Activated CD4-positive, alpha-beta memory T cell treated with anti-CD3 and anti-CD28 coated beads for 36 hours (primary cell): ENCODE data around the gene AKAP7. TPM values are rescaled to one million over a fixed set of nuclear protein-coding genes. Genes with fewer than 3 reads are reported as not detected.
A peak's percentile ranks its signal among the peaks of the same experiment; 100 is the strongest.

ENCODE experiments used
- CTCF ChIA-PET: fragments of 350-600 bp; sonication (Branson Sonifier 250); formaldehyde crosslinking; loops from one replicate; lab custom pipeline; 2021; ENCODE audit warnings: antibody characterized with exemption, inconsistent platforms; lab: Charles Lee
- POLR2A ChIA-PET: fragments of 350-600 bp; sonication (Branson Sonifier 250); formaldehyde crosslinking; loops from one replicate; lab custom pipeline; 2021; ENCODE audit warnings: antibody characterized with exemption; lab: Charles Lee
- DNase-seq: peaks from one replicate; pipeline ENCODE4 v3.0.0-alpha.2; 2020
- H3K27ac Mint-ChIP-seq: one replicate; pipeline ENCODE4 v1.8.0; 2021; ENCODE audit warnings: mixed read lengths
- H3K27me3 Mint-ChIP-seq: one replicate; pipeline ENCODE4 v1.8.0; 2021; ENCODE audit warnings: mixed read lengths
- H3K36me3 Mint-ChIP-seq: one replicate; pipeline ENCODE4 v1.8.0; 2021; ENCODE audit warnings: mixed read lengths
- H3K4me1 Mint-ChIP-seq: one replicate; pipeline ENCODE4 v1.8.0; 2021; ENCODE audit warnings: low read depth, mixed read lengths
- H3K4me3 Mint-ChIP-seq: one replicate; pipeline ENCODE4 v1.8.0; 2021; ENCODE audit warnings: mild to moderate bottlenecking, mixed read lengths
- H3K9me3 Mint-ChIP-seq: one replicate; pipeline ENCODE4 v1.8.0; 2021; ENCODE audit warnings: mixed read lengths
- intact Hi-C: fragments of 100-400 bp; cut with micrococcal nuclease; formaldehyde crosslinking; loops from one replicate; pipeline ENCODE4 v1.15.1; 2023
- total RNA-seq, 2 experiments: library from RNA; stranded (reverse); gene quantifications; one replicate each; pipeline ENCODE4 v1.2.3, GENCODE V29; 2021

Gene AKAP7
- total RNA-seq, 2 experiments from 2014 or later, result 4.0 to 4.3 TPM

GRCh38 chr6:131206463-131207251 lies 71.4 kb downstream of the AKAP7 start:
- Mint-ChIP-seq H3K4me3 (no peak overlapping the region), H3K36me3 (peaks cover 8% of the 10 kb centered on the region), H3K27ac (peak overlapping the region; percentile 1), H3K27me3 (no peaks in the 10 kb centered on the region), H3K4me1 (peaks cover 53% of the 10 kb centered on the region), H3K9me3 (peaks cover 2% of the 10 kb centered on the region)
- DNase-seq, result no peak
- ChIA-PET POLR2A (interaction anchor here (0.6 kb wide), 1 partner anchor 235 kb away, joined by 3 read pairs; no protein-coding TSS in a partner anchor), CTCF (interaction anchor here (3.1 kb wide), 1 partner anchor 327 kb away, joined by 17 read pairs; no protein-coding TSS in a partner anchor)
- intact Hi-C loops, result loop anchor here (5.0 kb wide), 1 partner anchor 41 kb away; no protein-coding TSS in a partner anchor

- CTCF ChIA-PET, result no interaction called here
- DNase-seq, result no peak
- Mint-ChIP-seq H3K27me3 (no peaks in the 10 kb centered on the region), H3K9me3 (no peaks in the 10 kb centered on the region), H3K36me3 (peaks cover 8% of the 10 kb centered on the region), H3K4me1 (peaks cover 56% of the 10 kb centered on the region), H3K27ac (peak overlapping the region; percentile 58), H3K4me3 (no peak overlapping the region)
- intact Hi-C loops, result loop anchor here (5.0 kb wide), 1 partner anchor 39 kb away; no protein-coding TSS in a partner anchor
- POLR2A ChIA-PET, result no interaction called here
Measured at GRCh38 chr6:131208787-131209186, 73.5 kb downstream of the AKAP7 start.

GRCh38 chr6:131210469-131210868 lies 75.2 kb downstream of the AKAP7 start:
- Mint-ChIP-seq H3K9me3 (no peaks in the 10 kb centered on the region), H3K27me3 (no peaks in the 10 kb centered on the region), H3K4me1 (peaks cover 59% of the 10 kb centered on the region)

GRCh38 chr6:131212024-131212423 lies 76.8 kb downstream of the AKAP7 start:
- no peak overlapping the region for H3K27ac Mint-ChIP-seq
- no peaks in the 10 kb centered on the region for H3K27me3 Mint-ChIP-seq
- peaks cover 7% of the 10 kb centered on the region for H3K36me3 Mint-ChIP-seq
- intact Hi-C loops, result no loop called here
- CTCF ChIA-PET, result no interaction called here
- no peak for DNase-seq
- H3K4me3 Mint-ChIP-seq, result no peak overlapping the region
- peaks cover 54% of the 10 kb centered on the region for H3K4me1 Mint-ChIP-seq
- POLR2A ChIA-PET, result no interaction called here
- H3K9me3 Mint-ChIP-seq, result no peaks in the 10 kb centered on the region

More at GRCh38 chr6:131210469-131210868, 75.2 kb downstream of the AKAP7 start:
- Mint-ChIP-seq H3K36me3 (peaks cover 8% of the 10 kb centered on the region), H3K27ac (no peak overlapping the region), H3K4me3 (no peak overlapping the region)
- CTCF ChIA-PET, result interaction anchor here (1.3 kb wide), 1 partner anchor 11 kb away, joined by 3 read pairs; no protein-coding TSS in a partner anchor
- POLR2A ChIA-PET, result no interaction called here
- intact Hi-C loops, result no loop called here
- no peak for DNase-seq

GRCh38 chr6:131212913-131213312 lies 77.6 kb downstream of the AKAP7 start:
- DNase-seq, result no peak
- H3K36me3 Mint-ChIP-seq, result peaks cover 7% of the 10 kb centered on the region
- H3K27me3 Mint-ChIP-seq, result no peaks in the 10 kb centered on the region
- ChIA-PET POLR2A (interaction anchor here (1.3 kb wide), 1 partner anchor 14 kb away, joined by 3 read pairs; no protein-coding TSS in a partner anchor), CTCF (interaction anchor here (1.2 kb wide), 1 partner anchor 320 kb away, joined by 3 read pairs; no protein-coding TSS in a partner anchor)
- intact Hi-C loops, result no loop called here
- H3K4me3 Mint-ChIP-seq, result no peak overlapping the region
- no peaks in the 10 kb centered on the region for H3K9me3 Mint-ChIP-seq
- H3K4me1 Mint-ChIP-seq, result peaks cover 49% of the 10 kb centered on the region
- no peak overlapping the region for H3K27ac Mint-ChIP-seq

GRCh38 chr6:131213501-131213990 lies 78.3 kb downstream of the AKAP7 start:
- no peak for DNase-seq
- H3K27ac Mint-ChIP-seq, result no peak overlapping the region
- POLR2A ChIA-PET, result interaction anchor here (1.3 kb wide), 1 partner anchor 15 kb away, joined by 3 read pairs; no protein-coding TSS in a partner anchor
- H3K36me3 Mint-ChIP-seq, result peaks cover 7% of the 10 kb centered on the region
- H3K4me3 Mint-ChIP-seq, result no peak overlapping the region
- H3K4me1 Mint-ChIP-seq, result peaks cover 45% of the 10 kb centered on the region
- CTCF ChIA-PET, result interaction anchor here (1.1 to 2.0 kb wide), 3 partner anchors 14 to 319 kb away, joined by 3 to 8 read pairs (median 4); no protein-coding TSS in a partner anchor
- intact Hi-C loops, result no loop called here
- no peaks in the 10 kb centered on the region for H3K27me3 Mint-ChIP-seq
- no peaks in the 10 kb centered on the region for H3K9me3 Mint-ChIP-seq

- Mint-ChIP-seq H3K27me3 (no peaks in the 10 kb centered on the region), H3K9me3 (no peaks in the 10 kb centered on the region), H3K4me1 (peaks cover 41% of the 10 kb centered on the region), H3K36me3 (peaks cover 7% of the 10 kb centered on the region), H3K4me3 (no peak overlapping the region), H3K27ac (no peak overlapping the region)
- no peak for DNase-seq
- intact Hi-C loops, result no loop called here
- CTCF ChIA-PET, result interaction anchor here (2.0 kb wide), 1 partner anchor 15 kb away, joined by 8 read pairs; no protein-coding TSS in a partner anchor
- POLR2A ChIA-PET, result no interaction called here
Measured at GRCh38 chr6:131215219-131215618, 80.0 kb downstream of the AKAP7 start.

- DNase-seq, result no peak
- no peak overlapping the region for H3K4me3 Mint-ChIP-seq
- ChIA-PET CTCF (no interaction called here), POLR2A (no interaction called here)
- H3K27me3 Mint-ChIP-seq, result no peaks in the 10 kb centered on the region
- H3K36me3 Mint-ChIP-seq, result peaks cover 10% of the 10 kb centered on the region
- intact Hi-C loops, result no loop called here
- H3K4me1 Mint-ChIP-seq, result peaks cover 41% of the 10 kb centered on the region
- no peak overlapping the region for H3K27ac Mint-ChIP-seq
- H3K9me3 Mint-ChIP-seq, result no peaks in the 10 kb centered on the region
Measured at GRCh38 chr6:131216246-131216645, 81.0 kb downstream of the AKAP7 start.

GRCh38 chr6:131222773-131223172 lies 87.5 kb downstream of the AKAP7 start:
- ChIA-PET CTCF (no interaction called here), POLR2A (no interaction called here)
- Mint-ChIP-seq H3K9me3 (no peaks in the 10 kb centered on the region), H3K27me3 (no peaks in the 10 kb centered on the region), H3K36me3 (peaks cover 17% of the 10 kb centered on the region), H3K27ac (no peak overlapping the region), H3K4me1 (peaks cover 12% of the 10 kb centered on the region), H3K4me3 (no peak overlapping the region)
- DNase-seq, result no peak
- intact Hi-C loops, result no loop called here

GRCh38 chr6:131223416-131223815 lies 88.1 kb downstream of the AKAP7 start:
- no peak for DNase-seq
- ChIA-PET POLR2A (no interaction called here), CTCF (no interaction called here)
- no peaks in the 10 kb centered on the region for H3K9me3 Mint-ChIP-seq
- peaks cover 17% of the 10 kb centered on the region for H3K36me3 Mint-ChIP-seq
- H3K4me1 Mint-ChIP-seq, result peaks cover 12% of the 10 kb centered on the region
- H3K4me3 Mint-ChIP-seq, result no peak overlapping the region
- H3K27me3 Mint-ChIP-seq, result no peaks in the 10 kb centered on the region
- H3K27ac Mint-ChIP-seq, result no peak overlapping the region
- intact Hi-C loops, result no loop called here

GRCh38 chr6:131225127-131225526 lies 89.9 kb downstream of the AKAP7 start:
- H3K27ac Mint-ChIP-seq, result no peak overlapping the region
- ChIA-PET CTCF (no interaction called here), POLR2A (no interaction called here)
- no peaks in the 10 kb centered on the region for H3K27me3 Mint-ChIP-seq
- H3K4me1 Mint-ChIP-seq, result peaks cover 12% of the 10 kb centered on the region
- DNase-seq, result no peak
- intact Hi-C loops, result no loop called here
- H3K9me3 Mint-ChIP-seq, result peaks cover 4% of the 10 kb centered on the region
- H3K4me3 Mint-ChIP-seq, result no peak overlapping the region
- H3K36me3 Mint-ChIP-seq, result peaks cover 19% of the 10 kb centered on the region

GRCh38 chr6:131225959-131226358 lies 90.7 kb downstream of the AKAP7 start:
- Mint-ChIP-seq H3K4me3 (no peak overlapping the region), H3K27ac (no peak overlapping the region), H3K27me3 (no peaks in the 10 kb centered on the region), H3K36me3 (peaks cover 13% of the 10 kb centered on the region), H3K4me1 (peaks cover 16% of the 10 kb centered on the region), H3K9me3 (peaks cover 4% of the 10 kb centered on the region)
- ChIA-PET POLR2A (interaction anchor here (0.5 kb wide), 1 partner anchor 1538 kb away, joined by 3 read pairs; no protein-coding TSS in a partner anchor), CTCF (no interaction called here)
- intact Hi-C loops, result no loop called here
- DNase-seq, result no peak
